SK-N-SH (cell line): Measurements from ENCODE around the gene UPK1A. TPM values are rescaled to one million over a fixed set of nuclear protein-coding genes. Genes with fewer than 3 reads are reported as not detected.

Experiments used
- CTCF ChIA-PET: fragments of 300-600, 350-600 bp; formaldehyde crosslinking; extraction: SDS; loops from one replicate; lab custom pipeline; 2021; lab: Yijun Ruan, JAX
- POLR2A ChIA-PET: fragments of 350-600 bp; sonication (Branson Sonifier 250); formaldehyde crosslinking; extraction: SDS; loops from one replicate; lab custom pipeline; 2020; ENCODE audit warnings: antibody characterized with exemption, inconsistent platforms; lab: Yijun Ruan, JAX
- DNase-seq: peaks from one replicate; pipeline ENCODE4 v3.0.0; 2012
- H2AFZ ChIP-seq: fragments of 200-600 bp; sonication (generic); 2 replicates; pipeline ENCODE4 v1.8.1; 2016; ENCODE audit warnings: antibody characterized with exemption, mild to moderate bottlenecking, low read depth
- H3F3A ChIP-seq: fragments of 200-600 bp; sonication (generic); replicated peaks from 2 replicates; pipeline ENCODE3; 2016; ENCODE audit warnings: antibody characterized with exemption, mild to moderate bottlenecking; ENCODE audit not compliant: insufficient read depth
- H3K27ac ChIP-seq, 2 experiments: fragments of 200-500 bp in 1 of 2; fragments of 200-600 bp in 1 of 2; sonication (Bioruptor generic) in 1 of 2; sonication (generic), shearing (Covaris generic) in 1 of 2; 2 replicates each; pipeline versions ENCODE4 v1.5.1 to v1.6.1; 2014 to 2016; ENCODE audit warnings: low read depth in 2 of 2, inconsistent platforms in 1 of 2, low read length in 1 of 2, mild to moderate bottlenecking in 1 of 2, mixed read lengths in 1 of 2
- H3K27me3 ChIP-seq: fragments of 200-600 bp; sonication (generic), shearing (Covaris generic); 2 replicates; pipeline ENCODE4 v1.6.1; 2016; ENCODE audit warnings: mixed run types; ENCODE audit not compliant: insufficient read depth
- H3K36me3 ChIP-seq, 2 experiments: fragments of 200-500 bp in 1 of 2; fragments of 200-600 bp in 1 of 2; sonication (Bioruptor generic) in 1 of 2; sonication (generic) in 1 of 2; replicated peaks in 1 of 2; 2 replicates each; pipeline versions ENCODE3 to v1.5.1; 2014 to 2016; ENCODE audit warnings: low read length in 1 of 2, mild to moderate bottlenecking in 1 of 2; ENCODE audit not compliant: insufficient read depth in 2 of 2, control insufficient read depth in 1 of 2
- H3K4me1 ChIP-seq, 2 experiments: fragments of 200-500 bp in 1 of 2; fragments of 200-600 bp in 1 of 2; sonication (Bioruptor generic) in 1 of 2; sonication (generic), shearing (Covaris generic) in 1 of 2; 2 replicates each; pipeline versions ENCODE4 v1.5.1 to v1.6.1; 2014 to 2016; ENCODE audit warnings: low read depth in 1 of 2, low read length in 1 of 2, mixed run types in 1 of 2; ENCODE audit not compliant: insufficient read depth in 2 of 2, control insufficient read depth in 1 of 2
- H3K4me2 ChIP-seq: fragments of 200-600 bp; sonication (generic), shearing (Covaris generic); 2 replicates; pipeline ENCODE4 v1.6.1; 2017; ENCODE audit warnings: mixed run types
- H3K4me3 ChIP-seq, 2 experiments: fragments of 200-500 bp in 1 of 2; fragments of 200-600 bp in 1 of 2; sonication (Bioruptor generic) in 1 of 2; sonication (generic), shearing (Covaris generic) in 1 of 2; 2 replicates each; pipeline versions ENCODE4 v1.5.1 to v1.8.1; 2014 to 2016; ENCODE audit warnings: low read depth in 2 of 2, inconsistent platforms in 1 of 2, low read length in 1 of 2, mild to moderate bottlenecking in 1 of 2, mixed read lengths in 1 of 2, moderate library complexity in 1 of 2
- H3K79me2 ChIP-seq: fragments of 200-600 bp; sonication (generic); 2 replicates; pipeline ENCODE4 v1.8.1; 2017; ENCODE audit warnings: mild to moderate bottlenecking; ENCODE audit not compliant: insufficient read depth
- H3K9ac ChIP-seq: fragments of 200-600 bp; sonication (generic); 2 replicates; pipeline ENCODE4 v1.6.1; 2017; ENCODE audit warnings: mixed run types
- H3K9me2 ChIP-seq: fragments of 200-600 bp; sonication (generic); 2 replicates; pipeline ENCODE4 v1.6.1; 2017; ENCODE audit warnings: mixed run types
- H3K9me3 ChIP-seq: fragments of 200-600 bp; sonication (generic); 2 replicates; pipeline ENCODE4 v1.6.1; 2017; ENCODE audit warnings: mixed run types, mild to moderate bottlenecking, moderate library complexity
- H4K20me1 ChIP-seq: fragments of 200-600 bp; sonication (generic); 2 replicates; pipeline ENCODE4 v1.6.1; 2017; ENCODE audit warnings: mild to moderate bottlenecking, mixed run types; ENCODE audit not compliant: insufficient read depth
- EZH2phosphoT487 ChIP-seq: fragments of 200-600 bp; sonication (generic); IDR thresholded peaks from 2 replicates; pipeline ENCODE4 v1.6.1; 2017; ENCODE audit warnings: low read depth, mixed run types, mild to moderate bottlenecking, antibody characterized with exemption, moderate library complexity, borderline replicate concordance
- FOSL2 ChIP-seq: IDR thresholded peaks from 2 replicates; pipeline ENCODE4 v1.4.0; 2012; ENCODE audit warnings: low read depth, mild to moderate bottlenecking, moderate library complexity, borderline replicate concordance
- FOXJ3 ChIP-seq: sonication (generic); formaldehyde crosslinking; IDR thresholded peaks from 2 replicates; pipeline ENCODE4 v1.5.1; 2020; ENCODE audit warnings: mild to moderate bottlenecking, missing genetic modification reagents
- GABPA ChIP-seq: IDR thresholded peaks from 2 replicates; pipeline ENCODE4 v1.4.0; 2012; ENCODE audit warnings: low read depth, mild to moderate bottlenecking
- GATA2 ChIP-seq: sonication (generic); formaldehyde crosslinking; IDR thresholded peaks from 2 replicates; pipeline ENCODE4 v1.5.0; 2020; ENCODE audit warnings: mild to moderate bottlenecking, missing genetic modification reagents
- JUND ChIP-seq: IDR thresholded peaks from 2 replicates; pipeline ENCODE4 v1.4.0; 2012
- MAX ChIP-seq: IDR thresholded peaks from 2 replicates; pipeline ENCODE4 v1.4.0; 2012; ENCODE audit warnings: low read depth
- MXI1 ChIP-seq: IDR thresholded peaks from 2 replicates; pipeline ENCODE4 v1.6.1; 2012; ENCODE audit warnings: mild to moderate bottlenecking, low read depth, low read length, improper control_type of control experiment
- POLR2AphosphoS5 ChIP-seq: IDR thresholded peaks from 2 replicates; pipeline ENCODE4 v1.6.1; 2012; ENCODE audit warnings: low read depth, low read length
- RAD21 ChIP-seq: IDR thresholded peaks from 2 replicates; pipeline ENCODE4 v1.6.1; 2012; ENCODE audit warnings: mild to moderate bottlenecking, low read length
- RFX5 ChIP-seq: IDR thresholded peaks from 2 replicates; pipeline ENCODE4 v1.6.1; 2012; ENCODE audit warnings: mild to moderate bottlenecking, improper control_type of control experiment, low read length
- RXRA ChIP-seq: IDR thresholded peaks from 2 replicates; pipeline ENCODE4 v1.4.0; 2012; ENCODE audit warnings: low read depth, mild to moderate bottlenecking, borderline replicate concordance
- SIN3A ChIP-seq: IDR thresholded peaks from 2 replicates; pipeline ENCODE4 v1.6.1; 2012; ENCODE audit warnings: low read depth, mild to moderate bottlenecking, low read length, moderate library complexity, borderline replicate concordance
- TCF12 ChIP-seq: IDR thresholded peaks from 2 replicates; pipeline ENCODE4 v1.4.0; 2012
- USF2 ChIP-seq: fragments of 150-350 bp; IDR thresholded peaks from 2 replicates; pipeline ENCODE4 v1.6.1; 2017; ENCODE audit warnings: antibody characterized with exemption, low read length, low read depth, borderline replicate concordance
- YY1 ChIP-seq: IDR thresholded peaks from 2 replicates; pipeline ENCODE4 v1.4.0; 2012; ENCODE audit warnings: low read depth, mild to moderate bottlenecking
- WGBS: methylation state at CpG from one replicate; pipeline ENCODE4 v1.1.6; 2017; ENCODE audit warnings: low lambda C conversion rate; 5-methylcytosine and 5-hydroxymethylcytosine counted together
- polyA plus RNA-seq, 3 experiments: library from polyadenylated mRNA; depleted of rRNA; stranded (reverse); fragments of >200 nt; gene quantifications; 2 replicates each; pipeline ENCODE4 v1.2.3, GENCODE V29; 2012
- TF ChIP-seq, protein P1 (sequence below): IDR thresholded peaks from 2 replicates; pipeline ENCODE4 v1.6.1; 2012; ENCODE audit warnings: mild to moderate bottlenecking, low read depth, low read length, moderate library complexity
- TF ChIP-seq, protein P2 (sequence below): IDR thresholded peaks from 2 replicates; pipeline ENCODE4; 2012
- TF ChIP-seq, protein P3 (sequence below): IDR thresholded peaks from 2 replicates; pipeline ENCODE4 v1.4.0; 2012; ENCODE audit warnings: low read depth, borderline replicate concordance

Gene UPK1A
- polyA plus RNA-seq, 1 of the 3 experiments (the other 2 are of a cell fraction): 0.16 TPM

DNA sequence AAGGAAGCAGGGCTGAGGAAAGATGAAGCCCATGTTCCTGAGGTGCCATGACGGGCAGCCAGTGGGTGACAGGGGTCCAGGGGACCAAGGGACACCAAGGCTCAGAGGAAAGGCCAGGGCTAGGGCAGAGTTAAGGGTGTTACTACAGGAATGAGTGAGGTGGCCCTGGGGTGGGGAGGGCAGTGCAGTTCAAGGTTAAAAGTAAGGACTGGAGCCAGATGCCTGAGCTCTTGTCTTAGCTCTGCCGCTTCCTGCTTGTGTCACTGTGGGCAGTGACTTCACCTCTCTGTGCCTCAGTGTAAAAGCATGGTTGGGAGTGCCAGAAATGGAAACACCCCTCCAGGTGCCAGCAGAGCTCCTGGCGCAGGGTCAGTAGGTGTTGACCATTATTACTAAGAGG is 29.7 kb upstream of the UPK1A start:
- no peak overlapping the region for H3K9ac ChIP-seq
- peaks cover 8% of the 10 kb centered on the region for H3F3A ChIP-seq
- H3K4me2 ChIP-seq: no peak overlapping the region
- no peaks in the 10 kb centered on the region for H3K9me3 ChIP-seq
- H3K79me2 ChIP-seq: no peaks in the 10 kb centered on the region
- H3K27ac ChIP-seq: no peak overlapping the region
- H3K27me3 ChIP-seq: no peaks in the 10 kb centered on the region
- CTCF ChIA-PET: no interaction called here
- WGBS: 95% methylated on average over 3 of the region's 3 CpGs
- DNase-seq: no peak
- no peak overlapping the region for H3K4me3 ChIP-seq
- no peaks in the 10 kb centered on the region; a peak in 1 of 4 replicates for H3K4me1 ChIP-seq
- no peaks in the 10 kb centered on the region for H3K9me2 ChIP-seq
- H3K36me3 ChIP-seq: peaks cover 21 to 39% of the 10 kb centered on the region in 2 experiments
- no peak overlapping the region for H2AFZ ChIP-seq
- no peaks in the 10 kb centered on the region for H4K20me1 ChIP-seq
- TF ChIP-seq RAD21 (no peak), MAX (no peak), GATA2 (CRISPR knock-in tag) (no peak), GABPA (no peak), FOSL2 (no peak), SIN3A (no peak), MXI1 (no peak), RFX5 (no peak), FOXJ3 (CRISPR knock-in tag) (no peak), USF2 (no peak), TCF12 (no peak), YY1 (no peak), POLR2AphosphoS5 (no peak), EZH2phosphoT487 (no peak), RXRA (no peak), JUND (no peak)
- TF ChIP-seq, protein P1, sequence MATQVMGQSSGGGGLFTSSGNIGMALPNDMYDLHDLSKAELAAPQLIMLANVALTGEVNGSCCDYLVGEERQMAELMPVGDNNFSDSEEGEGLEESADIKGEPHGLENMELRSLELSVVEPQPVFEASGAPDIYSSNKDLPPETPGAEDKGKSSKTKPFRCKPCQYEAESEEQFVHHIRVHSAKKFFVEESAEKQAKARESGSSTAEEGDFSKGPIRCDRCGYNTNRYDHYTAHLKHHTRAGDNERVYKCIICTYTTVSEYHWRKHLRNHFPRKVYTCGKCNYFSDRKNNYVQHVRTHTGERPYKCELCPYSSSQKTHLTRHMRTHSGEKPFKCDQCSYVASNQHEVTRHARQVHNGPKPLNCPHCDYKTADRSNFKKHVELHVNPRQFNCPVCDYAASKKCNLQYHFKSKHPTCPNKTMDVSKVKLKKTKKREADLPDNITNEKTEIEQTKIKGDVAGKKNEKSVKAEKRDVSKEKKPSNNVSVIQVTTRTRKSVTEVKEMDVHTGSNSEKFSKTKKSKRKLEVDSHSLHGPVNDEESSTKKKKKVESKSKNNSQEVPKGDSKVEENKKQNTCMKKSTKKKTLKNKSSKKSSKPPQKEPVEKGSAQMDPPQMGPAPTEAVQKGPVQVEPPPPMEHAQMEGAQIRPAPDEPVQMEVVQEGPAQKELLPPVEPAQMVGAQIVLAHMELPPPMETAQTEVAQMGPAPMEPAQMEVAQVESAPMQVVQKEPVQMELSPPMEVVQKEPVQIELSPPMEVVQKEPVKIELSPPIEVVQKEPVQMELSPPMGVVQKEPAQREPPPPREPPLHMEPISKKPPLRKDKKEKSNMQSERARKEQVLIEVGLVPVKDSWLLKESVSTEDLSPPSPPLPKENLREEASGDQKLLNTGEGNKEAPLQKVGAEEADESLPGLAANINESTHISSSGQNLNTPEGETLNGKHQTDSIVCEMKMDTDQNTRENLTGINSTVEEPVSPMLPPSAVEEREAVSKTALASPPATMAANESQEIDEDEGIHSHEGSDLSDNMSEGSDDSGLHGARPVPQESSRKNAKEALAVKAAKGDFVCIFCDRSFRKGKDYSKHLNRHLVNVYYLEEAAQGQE: no peak
- TF ChIP-seq, protein P2, sequence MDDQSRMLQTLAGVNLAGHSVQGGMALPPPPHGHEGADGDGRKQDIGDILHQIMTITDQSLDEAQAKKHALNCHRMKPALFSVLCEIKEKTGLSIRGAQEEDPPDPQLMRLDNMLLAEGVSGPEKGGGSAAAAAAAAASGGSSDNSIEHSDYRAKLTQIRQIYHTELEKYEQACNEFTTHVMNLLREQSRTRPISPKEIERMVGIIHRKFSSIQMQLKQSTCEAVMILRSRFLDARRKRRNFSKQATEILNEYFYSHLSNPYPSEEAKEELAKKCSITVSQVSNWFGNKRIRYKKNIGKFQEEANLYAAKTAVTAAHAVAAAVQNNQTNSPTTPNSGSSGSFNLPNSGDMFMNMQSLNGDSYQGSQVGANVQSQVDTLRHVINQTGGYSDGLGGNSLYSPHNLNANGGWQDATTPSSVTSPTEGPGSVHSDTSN: no peak
- TF ChIP-seq, protein P3, sequence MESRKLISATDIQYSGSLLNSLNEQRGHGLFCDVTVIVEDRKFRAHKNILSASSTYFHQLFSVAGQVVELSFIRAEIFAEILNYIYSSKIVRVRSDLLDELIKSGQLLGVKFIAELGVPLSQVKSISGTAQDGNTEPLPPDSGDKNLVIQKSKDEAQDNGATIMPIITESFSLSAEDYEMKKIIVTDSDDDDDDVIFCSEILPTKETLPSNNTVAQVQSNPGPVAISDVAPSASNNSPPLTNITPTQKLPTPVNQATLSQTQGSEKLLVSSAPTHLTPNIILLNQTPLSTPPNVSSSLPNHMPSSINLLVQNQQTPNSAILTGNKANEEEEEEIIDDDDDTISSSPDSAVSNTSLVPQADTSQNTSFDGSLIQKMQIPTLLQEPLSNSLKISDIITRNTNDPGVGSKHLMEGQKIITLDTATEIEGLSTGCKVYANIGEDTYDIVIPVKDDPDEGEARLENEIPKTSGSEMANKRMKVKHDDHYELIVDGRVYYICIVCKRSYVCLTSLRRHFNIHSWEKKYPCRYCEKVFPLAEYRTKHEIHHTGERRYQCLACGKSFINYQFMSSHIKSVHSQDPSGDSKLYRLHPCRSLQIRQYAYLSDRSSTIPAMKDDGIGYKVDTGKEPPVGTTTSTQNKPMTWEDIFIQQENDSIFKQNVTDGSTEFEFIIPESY: no peak
- TF ChIP-seq, all 33 proteins: peak for 0
- POLR2A ChIA-PET: no interaction called here
